T-helper 2 cell treated with Interferon-gamma antibody and Interleukin-4, amounts not matched to agents 100 ng/mL and 5 ng/mL, for 36 hours (primary cell): ENCODE results near the gene GPI. TPM values are rescaled to one million over a fixed set of nuclear protein-coding genes. Genes with fewer than 3 reads are reported as not detected.

Experiments used
- total RNA-seq: library from RNA; stranded (reverse); gene quantifications from 2 replicates; pipeline ENCODE4 v1.2.3, GENCODE V29; 2022

GPI gene
- total RNA-seq, 1 donor from 2014 or later, result 624 TPM

Other genes with a start within 250 kb of the GPI start
- gene LSM14A, start 192.7 kb upstream of the GPI start, total RNA-seq, result 114 and 119 TPM in 2 replicates
- 2.6 and 4.0 TPM in 2 replicates for gene GARRE1, start 110.6 kb upstream of the GPI start, total RNA-seq
- gene PDCD2L, start 39.2 kb downstream of the GPI start, total RNA-seq, result 15.6 and 16.4 TPM in 2 replicates
- gene UBA2, start 63.2 kb downstream of the GPI start, total RNA-seq, result 127 and 131 TPM in 2 replicates
- gene WTIP, start 116.6 kb downstream of the GPI start, total RNA-seq, result 0.64 and 0.91 TPM in 2 replicates